ENCODE results near the gene KLHL21. TPM values are rescaled to one million over a fixed set of nuclear protein-coding genes. Genes with fewer than 3 reads are reported as not detected.

KLHL21 gene
- total and polyA plus RNA-seq, 9 of the 15 experiments (the other 6 are each of a cell fraction or from before 2014, with no cell fraction given): 2.1 to 42.1 (median 17.5) TPM

- TF ChIP-seq E2F8 (IDR thresholded peaks at IDR 0.05; ENCODE audit: low read depth, partially characterized antibody) (no peak), ETV1 (tag; conservative IDR thresholded peaks at IDR 0.05; ENCODE audit: low read depth) (no peak), BACH1 (tag; IDR thresholded peaks at IDR 0.05) (no peak), ZBTB11 (CRISPR knock-in tag; IDR thresholded peaks at IDR 0.05) (no peak), LCOR (CRISPR knock-in tag; IDR thresholded peaks at IDR 0.05) (no peak; the same call in 1 of the 2 replicates), SREBF1 (IDR thresholded peaks at IDR 0.05; ENCODE audit: borderline replicate concordance, low read depth, low read length) (no peak), ZC3H8 (IDR thresholded peaks at IDR 0.05) (no peak), CXXC5 (CRISPR knock-in tag; IDR thresholded peaks at IDR 0.05) (no peak; the same call in 1 of the 2 replicates), ZBTB1 (CRISPR knock-in tag; IDR thresholded peaks at IDR 0.05; ENCODE audit: borderline replicate concordance, low read depth) (peak; percentile 75; the same call in 1 of the 2 replicates), KLF10 (CRISPR knock-in tag; IDR thresholded peaks at IDR 0.05) (no peak), TBL1XR1 (IDR thresholded peaks at IDR 0.05; ENCODE audit: low read length in 2 of 2) (no peak), ARID1B (IDR thresholded peaks at IDR 0.05) (no peak), ELF1 (tag; IDR thresholded peaks at IDR 0.05) (peak; percentile 69; the same call in 1 of the 2 replicates), TOE1 (IDR thresholded peaks at IDR 0.05; ENCODE audit: borderline replicate concordance) (no peak), TOE1 (CRISPR knock-in tag; IDR thresholded peaks at IDR 0.05; ENCODE audit: borderline replicate concordance, low read depth) (peak; percentile 41), SRSF1 (IDR thresholded peaks at IDR 0.05; ENCODE audit: low read depth, low read length) (no peak), MTA3 (IDR thresholded peaks at IDR 0.05; ENCODE audit: borderline replicate concordance) (0 out of 2 replicates have a peak, but pooled peaks have one; percentile 22), DEAF1 (CRISPR knock-in tag; IDR thresholded peaks at IDR 0.05) (no peak), NEUROD1 (IDR thresholded peaks at IDR 0.05; ENCODE audit: borderline replicate concordance, low read depth, low read length, partially characterized antibody) (no peak), ZFP30 (CRISPR knock-in tag; IDR thresholded peaks at IDR 0.05; ENCODE audit: borderline replicate concordance) (no peak)
These were observed 573 bp downstream of the KLHL21 start (continued) for GRCh38 chr1:6601923-6602668.
